H4 (cell line): ENCODE measurements around the gene GET3. TPM values are rescaled to one million over a fixed set of nuclear protein-coding genes. Genes with fewer than 3 reads are reported as not detected.

Experiments used
- DNase-seq: peaks from one replicate; pipeline ENCODE4 v3.0.0-alpha.2; 2015; ENCODE audit warnings: low spot score
- total RNA-seq: library from RNA; depleted of rRNA; stranded (reverse); fragments of >200 nt; shearing (Covaris generic); gene quantifications from 2 replicates; pipeline ENCODE4 v1.2.3, GENCODE V29; 2014

Gene GET3
- total RNA-seq, 1 experiment from 2014 or later = 94.4 TPM

DNA sequence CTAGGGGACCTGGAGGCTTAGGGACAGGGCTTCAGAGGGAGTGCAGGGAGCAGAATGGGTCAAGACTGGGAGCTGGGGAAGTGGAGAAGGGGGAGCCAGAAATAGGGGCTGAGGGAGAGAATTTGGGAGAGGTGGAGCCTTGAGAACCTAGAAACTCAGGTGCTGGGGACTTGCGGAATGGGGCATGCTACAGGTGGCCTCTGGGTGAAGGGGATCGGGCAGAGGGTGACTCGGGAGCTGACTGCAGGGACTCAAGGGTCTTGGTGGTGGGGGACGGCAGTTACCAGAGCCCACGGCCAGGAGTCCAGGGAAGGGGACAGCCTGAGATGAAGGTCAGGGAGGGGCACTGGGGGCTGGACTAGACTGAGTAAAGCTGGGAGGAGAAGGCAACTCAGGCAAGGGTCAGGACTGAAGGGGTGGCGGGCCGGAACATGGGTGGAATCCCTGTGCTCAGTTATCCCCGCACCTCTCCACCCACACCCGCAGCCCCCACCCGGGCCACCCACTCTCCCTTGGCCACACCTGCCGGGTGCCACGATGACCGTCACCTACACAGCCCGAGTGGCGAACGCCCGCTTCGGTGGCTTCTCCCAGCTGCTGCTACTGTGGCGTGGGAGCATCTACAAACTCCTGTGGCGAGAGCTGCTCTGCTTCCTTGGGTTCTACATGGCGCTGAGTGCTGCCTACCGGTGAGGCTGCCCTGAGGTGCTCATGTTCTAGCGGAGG lies 14.9 kb downstream of the GET3 start:
- no peak for DNase-seq

GRCh38 chr19:12754465-12755196 lies 17.3 kb downstream of the GET3 start:
- no peak for DNase-seq

- DNase-seq = no peak
These were observed 19.0 kb downstream of the GET3 start for GRCh38 chr19:12756150-12756883.

DNA sequence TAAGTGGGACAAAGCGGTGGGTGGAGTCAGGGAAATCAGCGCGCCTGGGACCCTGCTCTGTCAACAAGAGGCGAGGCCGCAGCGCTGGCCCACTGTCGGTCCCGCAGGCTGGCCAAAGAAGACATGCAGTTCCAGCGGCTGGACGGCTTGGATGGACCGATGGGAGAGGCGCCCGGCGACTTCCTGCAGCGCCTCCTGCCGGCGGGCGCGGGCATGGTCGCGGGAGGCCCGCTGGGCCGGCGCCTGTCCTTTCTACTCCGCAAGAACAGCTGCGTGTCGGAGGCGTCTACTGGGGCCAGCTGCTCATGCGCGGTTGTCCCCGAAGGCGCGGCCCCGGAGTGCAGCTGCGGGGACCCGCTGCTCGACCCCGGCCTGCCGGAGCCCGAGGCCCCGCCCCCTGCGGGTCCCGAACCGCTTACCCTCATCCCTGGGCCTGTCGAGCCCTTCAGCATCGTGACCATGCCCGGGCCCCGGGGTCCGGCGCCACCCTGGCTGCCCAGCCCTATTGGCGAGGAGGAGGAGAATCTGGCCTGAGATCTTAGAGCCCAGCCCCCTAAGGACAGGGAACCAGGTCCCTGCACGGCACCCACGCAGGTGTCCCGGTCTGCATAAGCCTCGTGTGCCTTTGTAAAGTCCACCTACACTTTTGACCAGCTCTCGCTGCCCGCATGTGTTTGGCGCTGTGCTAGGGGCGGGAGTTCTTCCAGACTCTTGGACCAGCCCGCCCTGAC lies 20.4 kb downstream of the GET3 start:
- DNase-seq = peak; percentile 42

GRCh38 chr19:12759686-12760085 lies 22.4 kb downstream of the GET3 start:
- no peak for DNase-seq

DNA sequence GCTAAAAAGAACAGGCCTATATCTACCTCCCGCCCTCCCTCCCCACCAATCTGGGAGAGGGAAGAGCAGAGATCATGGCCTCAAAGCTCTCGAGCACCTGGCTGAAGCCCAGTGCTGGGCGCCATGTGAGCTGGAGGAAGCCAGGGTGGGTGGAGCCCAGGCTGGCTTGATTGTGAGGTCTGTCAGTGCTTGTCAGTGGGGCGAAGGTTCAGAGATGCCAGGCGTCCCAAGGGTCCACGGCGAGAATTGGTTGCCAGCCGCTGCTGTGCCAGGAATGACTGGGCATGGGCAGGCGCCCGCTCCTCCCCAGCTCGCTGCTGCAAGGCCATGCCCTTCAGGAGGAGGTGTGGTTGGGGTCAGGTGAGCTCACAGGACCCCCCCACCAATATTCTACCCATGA lies 25.8 kb downstream of the GET3 start:
- no peak for DNase-seq

- DNase-seq = no peak
These were observed 27.4 kb downstream of the GET3 start for GRCh38 chr19:12764698-12765097.

DNA sequence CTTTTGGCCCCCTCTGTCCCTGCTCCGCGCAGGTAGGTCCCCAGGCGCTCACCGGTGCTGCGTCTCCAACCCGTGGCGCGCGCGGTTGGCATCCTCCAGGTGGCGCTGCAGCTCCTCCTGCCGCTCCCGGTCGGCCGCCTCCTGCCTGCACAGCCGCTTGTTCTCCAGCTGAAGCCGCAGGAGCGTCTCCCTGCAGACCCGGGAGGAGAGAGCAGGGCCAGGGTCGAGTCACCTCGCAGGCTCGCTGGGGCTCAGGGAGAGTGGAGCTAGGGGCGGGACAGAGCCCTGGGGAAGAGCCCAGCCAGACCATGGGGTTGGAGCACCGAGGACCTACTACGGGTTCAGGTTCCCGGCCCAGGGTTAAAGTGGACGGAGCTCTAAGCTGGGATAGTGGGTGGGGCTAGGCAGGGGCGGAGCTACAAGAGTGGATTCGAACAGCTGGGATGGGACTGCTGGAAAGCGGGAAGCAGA lies 28.8 kb downstream of the GET3 start:
- no peak for DNase-seq

- no peak for DNase-seq
These were observed 29.9 kb downstream of the GET3 start for GRCh38 chr19:12767150-12767549.

DNA sequence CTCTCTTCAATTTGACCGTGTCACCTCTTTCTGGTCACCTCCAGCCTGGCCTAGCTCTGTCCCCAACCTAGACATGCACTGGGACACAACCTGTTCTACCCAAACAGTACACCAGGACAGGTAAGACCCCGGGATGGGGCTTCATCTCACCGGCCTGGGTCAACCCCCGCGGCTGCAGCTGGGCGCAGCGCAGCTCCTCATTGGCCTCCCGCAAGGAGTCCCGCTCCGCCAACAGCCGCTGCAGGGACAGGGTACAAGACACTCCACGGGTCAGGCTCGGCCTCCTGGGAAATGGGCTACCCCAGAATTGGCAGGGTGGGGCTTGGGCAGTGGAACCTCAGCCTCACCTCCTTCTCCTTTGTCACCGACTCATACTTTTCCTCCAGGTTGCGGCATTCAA lies 30.4 kb downstream of the GET3 start:
- DNase-seq = no peak

DNA sequence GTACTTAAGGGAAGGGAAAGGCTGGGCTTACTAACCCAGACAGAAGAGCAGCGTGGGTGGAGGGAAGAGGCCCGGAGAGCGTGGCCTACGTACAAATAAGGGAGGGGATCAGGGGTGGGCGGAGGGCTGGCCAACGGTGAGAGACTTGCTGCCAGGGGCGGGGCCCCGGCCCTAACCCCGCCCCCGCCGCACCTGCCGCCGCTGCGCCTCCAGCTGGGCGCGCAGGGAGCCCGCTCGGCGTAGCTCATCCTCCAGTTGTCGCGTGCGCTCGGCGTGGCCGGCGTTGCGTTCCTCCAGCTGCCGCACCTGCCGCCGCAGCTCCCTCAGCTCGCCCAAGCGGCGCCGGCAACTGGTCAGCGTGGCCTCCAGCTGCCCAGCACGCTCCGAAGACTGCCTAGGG lies 32.4 kb downstream of the GET3 start:
- no peak for DNase-seq

DNA sequence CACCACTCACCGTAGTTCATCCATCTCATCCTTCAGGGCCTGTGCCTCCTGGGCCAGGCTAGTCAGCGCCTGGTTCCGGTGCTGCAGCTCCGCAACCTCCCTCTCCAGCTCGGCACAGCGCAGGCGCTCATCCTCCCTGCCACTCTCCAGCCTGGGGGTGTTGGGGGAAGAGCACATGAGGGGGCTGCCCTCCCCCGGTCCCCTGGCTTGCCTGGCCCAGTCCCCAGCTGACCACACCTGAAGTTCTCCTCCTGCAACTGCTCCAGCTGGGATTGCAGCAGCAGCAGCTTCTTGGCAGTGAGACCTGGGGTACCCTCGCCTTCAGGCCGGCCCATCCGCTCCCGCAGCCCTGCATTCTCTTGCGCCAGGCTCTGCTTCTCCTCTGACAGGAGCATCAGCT lies 33.6 kb downstream of the GET3 start:
- no peak for DNase-seq

DNA sequence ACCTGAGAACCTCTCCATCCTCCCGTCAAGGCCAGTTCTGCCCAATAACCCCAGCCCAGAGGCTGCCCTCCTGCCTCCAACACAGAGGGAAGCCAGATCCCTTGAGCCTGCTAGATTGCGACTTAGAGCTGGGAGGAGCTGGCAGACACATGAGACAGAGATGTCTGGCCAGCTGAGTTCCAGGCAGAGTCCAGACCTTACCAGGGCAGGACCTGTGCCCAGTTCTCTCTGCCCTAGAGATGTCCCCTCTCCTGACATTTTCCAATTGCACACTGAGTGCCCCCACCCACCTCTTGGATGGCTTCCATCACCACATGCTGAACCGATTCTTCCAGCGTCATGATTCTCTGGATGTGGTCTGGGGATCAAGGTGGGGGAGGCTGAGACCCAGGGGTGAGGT lies 35.0 kb downstream of the GET3 start:
- DNase-seq = no peak

DNA sequence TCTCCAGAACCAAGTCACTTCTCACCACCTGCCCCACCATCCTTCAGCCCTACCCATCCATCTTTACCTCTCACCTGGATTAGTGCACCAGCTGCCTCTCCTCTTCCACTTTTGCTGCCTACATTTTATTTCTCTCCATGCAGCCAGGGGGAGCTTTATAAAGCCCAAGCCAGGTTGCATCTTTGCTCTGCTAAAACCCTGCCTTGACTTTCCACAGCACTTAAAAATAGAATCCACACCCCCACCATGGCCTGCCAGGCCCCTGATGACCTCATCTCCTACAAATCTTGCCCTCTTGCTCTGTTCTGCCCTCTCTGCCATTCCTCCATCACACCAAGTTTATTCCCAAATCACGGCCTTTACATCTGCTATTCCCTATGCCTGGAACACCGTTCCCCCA lies 36.3 kb downstream of the GET3 start:
- DNase-seq = no peak

DNA sequence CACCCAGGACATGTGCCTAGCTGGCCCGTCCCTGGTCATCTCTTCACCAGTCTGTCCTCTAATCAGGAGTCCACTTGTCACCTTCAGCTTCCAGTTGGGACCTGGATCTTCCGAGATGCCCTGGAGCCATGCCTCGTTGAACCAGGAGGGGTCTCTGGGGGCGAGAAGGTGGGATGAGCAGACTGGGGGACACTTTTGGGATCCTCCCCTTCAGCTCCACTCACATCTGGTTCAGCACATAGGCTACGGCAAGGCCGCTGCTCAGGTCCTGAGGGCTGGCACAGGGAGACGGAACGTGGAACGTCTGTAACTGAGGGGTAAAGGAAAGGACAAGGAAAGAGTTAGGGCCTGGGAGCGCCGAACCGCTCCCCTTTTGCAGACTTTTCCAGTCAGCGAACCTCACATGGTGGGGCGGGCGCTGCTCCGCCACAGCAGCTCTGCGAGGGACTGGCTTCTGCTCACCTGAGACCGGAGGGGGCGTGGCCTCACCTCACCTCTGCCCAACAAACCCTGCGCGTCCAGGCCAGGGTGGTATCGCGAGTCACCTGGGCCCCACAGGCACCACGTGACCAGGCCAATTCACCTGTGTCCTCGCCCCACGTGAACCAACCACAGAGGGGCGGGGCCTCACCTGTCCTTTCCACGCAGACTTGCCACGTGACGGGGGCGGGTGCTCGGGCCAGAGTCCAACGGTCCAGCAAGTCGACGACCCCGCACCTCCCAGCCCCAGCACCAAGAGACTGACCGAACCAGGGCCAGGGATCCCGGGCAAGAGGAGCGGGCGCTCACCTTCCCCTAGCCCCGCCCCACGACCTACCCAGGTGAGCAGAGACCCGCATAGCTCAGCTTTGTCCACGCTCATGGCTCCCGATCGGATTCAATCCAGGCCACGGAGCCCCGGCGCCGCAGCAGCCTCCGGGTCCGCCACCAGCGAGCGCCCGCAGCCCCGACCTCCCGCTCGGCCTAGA lies 37.6 kb downstream of the GET3 start, which contains the start of gene HOOK2:
HOOK2 (minus strand) TSS at position 965 of the 968 bp plus-strand sequence; CDS start at position 862, 103 bp downstream.
- no peak for DNase-seq

- no peak for DNase-seq
These were observed 40.1 kb downstream of the GET3 start for GRCh38 chr19:12777217-12778016.

DNA sequence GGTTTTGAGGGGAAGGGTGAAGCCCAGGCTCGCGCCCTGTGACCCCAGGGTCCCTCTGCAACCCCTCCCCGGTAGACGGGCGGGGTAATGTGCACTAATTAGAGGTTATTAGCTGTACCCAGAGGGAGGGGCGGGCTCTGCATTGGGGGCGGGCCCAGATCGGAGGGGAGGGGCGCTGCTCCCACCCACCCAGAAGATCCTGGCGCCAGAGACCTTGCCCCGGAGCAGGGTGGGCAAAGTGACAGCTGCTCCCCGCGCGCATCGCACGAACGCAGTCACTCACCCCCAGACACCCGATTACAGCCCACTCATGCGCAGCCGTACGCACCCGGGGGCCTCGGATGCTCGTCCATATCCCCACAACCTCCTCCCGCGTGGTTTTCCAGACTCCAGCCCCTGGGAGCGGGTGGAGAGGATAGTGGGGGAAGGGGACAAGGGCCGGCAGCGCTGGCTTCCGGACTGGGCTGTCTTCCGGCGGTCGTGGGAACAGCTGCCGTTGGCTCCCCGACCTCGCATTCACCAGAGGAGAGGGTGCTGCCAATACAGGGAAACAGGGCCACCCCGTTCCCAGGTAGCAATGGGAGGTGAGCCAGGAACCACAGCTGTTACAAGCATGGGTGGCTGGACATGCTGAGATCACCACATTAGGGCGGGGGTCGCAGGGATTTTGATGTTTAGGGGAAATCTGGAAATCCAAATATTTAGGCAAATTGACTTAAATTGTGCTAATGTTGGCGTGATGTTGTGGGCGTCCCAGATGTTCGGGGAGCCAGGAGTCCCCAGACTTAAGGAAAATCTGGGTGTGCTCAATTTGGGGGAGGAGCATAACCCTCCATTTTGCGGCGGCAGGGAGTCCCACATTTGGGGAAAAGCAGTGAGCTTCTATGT lies 41.0 kb downstream of the GET3 start:
- DNase-seq = peak; percentile 82

- DNase-seq = no peak
These were observed 41.5 kb downstream of the GET3 start for GRCh38 chr19:12778905-12779161.
